Astrocyte (in vitro differentiated cells and primary cell): ENCODE measurements around the gene RIPK1. TPM values are rescaled to one million over a fixed set of nuclear protein-coding genes. Genes with fewer than 3 reads are reported as not detected.

Experiments used
- DNase-seq: peaks from one replicate; pipeline ENCODE4 v3.0.0-alpha.2; 2010; ENCODE audit warnings: low read depth
- FAIRE-seq: peaks from 2 replicates; lab custom pipeline; 2011; peaks lifted over from hg19 to GRCh38; lab: Jason Lieb, UNC
- H2AFZ ChIP-seq: 2 replicates; pipeline ENCODE4 v1.6.0; 2012; ENCODE audit warnings: low read depth, low read length, inconsistent platforms
- H3K27ac ChIP-seq: 2 replicates; pipeline ENCODE4 v1.5.1; 2011; ENCODE audit warnings: low read depth, low read length, inconsistent platforms
- H3K27me3 ChIP-seq: 2 replicates; pipeline ENCODE4 v1.6.0; 2011; ENCODE audit warnings: low read length, inconsistent platforms; ENCODE audit not compliant: insufficient read depth
- H3K36me3 ChIP-seq: 2 replicates; pipeline ENCODE4 v1.5.1; 2011; ENCODE audit warnings: low read length, inconsistent platforms; ENCODE audit not compliant: insufficient read depth
- H3K4me1 ChIP-seq: 2 replicates; pipeline ENCODE4 v1.5.1; 2011; ENCODE audit warnings: low read length, inconsistent platforms; ENCODE audit not compliant: insufficient read depth
- H3K4me2 ChIP-seq: 2 replicates; pipeline ENCODE4 v1.6.0; 2012; ENCODE audit warnings: low read length, inconsistent platforms
- H3K4me3 ChIP-seq: 2 replicates; pipeline ENCODE4 v1.5.1; 2011; ENCODE audit warnings: low read depth, mild to moderate bottlenecking, low read length, inconsistent platforms; ENCODE audit not compliant: insufficient read depth
- H3K79me2 ChIP-seq: 2 replicates; pipeline ENCODE4 v1.6.0; 2012; ENCODE audit warnings: mild to moderate bottlenecking, low read length, inconsistent platforms; ENCODE audit not compliant: insufficient read depth
- H3K9ac ChIP-seq: 2 replicates; pipeline ENCODE4 v1.6.0; 2012; ENCODE audit warnings: mild to moderate bottlenecking, low read length, inconsistent platforms
- H3K9me3 ChIP-seq: 2 replicates; pipeline ENCODE4 v1.5.1; 2012; ENCODE audit warnings: low read depth, mild to moderate bottlenecking, low read length, inconsistent platforms; ENCODE audit not compliant: insufficient read depth
- H4K20me1 ChIP-seq: 2 replicates; pipeline ENCODE4 v1.6.0; 2012; ENCODE audit warnings: low read length, inconsistent platforms; ENCODE audit not compliant: insufficient read depth
- H3K27ac Mint-ChIP-seq: one replicate; pipeline ENCODE4 v1.8.0; 2021; ENCODE audit warnings: mild to moderate bottlenecking, mixed read lengths; ENCODE audit not compliant: unreplicated experiment
- H3K27me3 Mint-ChIP-seq: one replicate; pipeline ENCODE4 v1.8.0; 2021; ENCODE audit warnings: low read depth, mixed read lengths; ENCODE audit not compliant: unreplicated experiment
- H3K36me3 Mint-ChIP-seq: one replicate; pipeline ENCODE4 v1.8.0; 2021; ENCODE audit warnings: low read depth, mixed read lengths; ENCODE audit not compliant: unreplicated experiment
- H3K4me1 Mint-ChIP-seq: one replicate; pipeline ENCODE4 v1.8.0; 2021; ENCODE audit warnings: low read depth, mixed read lengths; ENCODE audit not compliant: unreplicated experiment
- H3K4me3 Mint-ChIP-seq: one replicate; pipeline ENCODE4 v1.8.0; 2021; ENCODE audit warnings: mild to moderate bottlenecking, moderate library complexity, mixed read lengths; ENCODE audit not compliant: unreplicated experiment
- H3K9me3 Mint-ChIP-seq: one replicate; pipeline ENCODE4 v1.8.0; 2021; ENCODE audit warnings: mild to moderate bottlenecking, mixed read lengths; ENCODE audit not compliant: unreplicated experiment
- EZH2 ChIP-seq: IDR thresholded peaks from 2 replicates; pipeline ENCODE4 v1.6.1; 2012; ENCODE audit warnings: mild to moderate bottlenecking, low read length, inconsistent platforms; ENCODE audit not compliant: insufficient read depth
- total RNA-seq: library from RNA; stranded (reverse); gene quantifications from 2 replicates; pipeline ENCODE4 v1.2.1, GENCODE V29; 2021
- TF ChIP-seq, protein P1 (sequence below): IDR thresholded peaks from 2 replicates; pipeline ENCODE4 v1.5.1; 2011; ENCODE audit warnings: low read depth, mild to moderate bottlenecking, inconsistent platforms, low read length, moderate library complexity; ENCODE audit not compliant: insufficient read depth

RIPK1 gene
- total RNA-seq, 1 donor from 2014 or later, result 21.9 TPM

DNA sequence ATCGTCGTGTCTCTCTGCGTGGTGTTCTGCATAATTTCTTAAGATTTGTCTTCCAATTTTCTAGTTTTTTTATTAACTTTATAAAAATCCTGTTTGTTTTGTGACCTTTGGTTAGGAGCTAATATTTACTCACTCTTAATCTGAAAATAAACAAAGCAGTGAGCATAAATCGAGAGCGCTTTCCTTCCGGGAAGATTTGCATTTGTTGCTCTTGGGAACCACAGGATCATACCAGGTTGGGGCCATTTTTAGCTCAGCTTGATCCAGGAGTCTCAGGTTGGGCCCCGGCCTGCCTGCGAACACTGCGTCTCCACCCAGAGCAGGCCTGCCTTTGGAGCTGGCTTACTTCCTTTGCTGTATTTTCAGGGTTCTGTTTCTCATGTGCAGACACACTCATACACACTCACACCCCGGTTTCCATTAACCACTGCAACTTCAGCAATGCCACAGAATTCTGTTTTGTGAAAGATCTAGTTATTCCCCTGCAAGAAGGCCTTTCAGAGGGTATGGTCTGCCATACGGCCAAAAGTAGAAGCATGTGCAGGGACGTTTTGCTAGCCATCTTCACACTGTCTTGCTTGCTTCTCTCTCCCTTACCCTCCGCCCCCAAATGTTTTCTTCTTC lies 67.5 kb downstream of the RIPK1 start:
- TF ChIP-seq EZH2, result no peak
- TF ChIP-seq, protein P1, sequence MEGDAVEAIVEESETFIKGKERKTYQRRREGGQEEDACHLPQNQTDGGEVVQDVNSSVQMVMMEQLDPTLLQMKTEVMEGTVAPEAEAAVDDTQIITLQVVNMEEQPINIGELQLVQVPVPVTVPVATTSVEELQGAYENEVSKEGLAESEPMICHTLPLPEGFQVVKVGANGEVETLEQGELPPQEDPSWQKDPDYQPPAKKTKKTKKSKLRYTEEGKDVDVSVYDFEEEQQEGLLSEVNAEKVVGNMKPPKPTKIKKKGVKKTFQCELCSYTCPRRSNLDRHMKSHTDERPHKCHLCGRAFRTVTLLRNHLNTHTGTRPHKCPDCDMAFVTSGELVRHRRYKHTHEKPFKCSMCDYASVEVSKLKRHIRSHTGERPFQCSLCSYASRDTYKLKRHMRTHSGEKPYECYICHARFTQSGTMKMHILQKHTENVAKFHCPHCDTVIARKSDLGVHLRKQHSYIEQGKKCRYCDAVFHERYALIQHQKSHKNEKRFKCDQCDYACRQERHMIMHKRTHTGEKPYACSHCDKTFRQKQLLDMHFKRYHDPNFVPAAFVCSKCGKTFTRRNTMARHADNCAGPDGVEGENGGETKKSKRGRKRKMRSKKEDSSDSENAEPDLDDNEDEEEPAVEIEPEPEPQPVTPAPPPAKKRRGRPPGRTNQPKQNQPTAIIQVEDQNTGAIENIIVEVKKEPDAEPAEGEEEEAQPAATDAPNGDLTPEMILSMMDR, result no peak
- Mint-ChIP-seq H3K27ac (no peak overlapping the region), H3K4me1 (peaks cover 18% of the 10 kb centered on the region), H3K4me3 (no peak overlapping the region), H3K36me3 (peaks cover 54% of the 10 kb centered on the region), H3K27me3 (no peaks in the 10 kb centered on the region), H3K9me3 (peaks cover 2% of the 10 kb centered on the region)
- no peak overlapping the region for H3K9ac ChIP-seq
- peaks cover 15% of the 10 kb centered on the region for H3K4me1 ChIP-seq
- H4K20me1 ChIP-seq, result no peaks in the 10 kb centered on the region
- no peaks in the 10 kb centered on the region for H3K9me3 ChIP-seq
- no peak overlapping the region for H3K4me2 ChIP-seq
- H3K27ac ChIP-seq, result no peak overlapping the region
- no peak overlapping the region for H3K4me3 ChIP-seq
- no peaks in the 10 kb centered on the region for H3K27me3 ChIP-seq
- H2AFZ ChIP-seq, result no peak overlapping the region
- peaks cover under 1% of the 10 kb centered on the region for H3K36me3 ChIP-seq
- no peaks in the 10 kb centered on the region for H3K79me2 ChIP-seq
- FAIRE-seq (no peak), DNase-seq (no peak)

GRCh38 chr6:3136292-3137011 lies 68.2 kb downstream of the RIPK1 start:
- no peak overlapping the region for H3K9ac ChIP-seq
- no peak overlapping the region for H3K4me3 ChIP-seq
- no peak overlapping the region for H3K4me2 ChIP-seq
- H3K9me3 ChIP-seq, result no peaks in the 10 kb centered on the region
- H3K79me2 ChIP-seq, result no peaks in the 10 kb centered on the region
- H3K4me1 ChIP-seq, result peaks cover 15% of the 10 kb centered on the region
- H3K9me3 Mint-ChIP-seq, result peaks cover 2% of the 10 kb centered on the region
- H3K27ac Mint-ChIP-seq, result no peak overlapping the region
- DNase-seq, result no peak
- H3K36me3 Mint-ChIP-seq, result peaks cover 50% of the 10 kb centered on the region
- TF ChIP-seq, protein P1, result no peak
- TF ChIP-seq EZH2, result no peak
- H3K27ac ChIP-seq, result no peak overlapping the region
- H3K36me3 ChIP-seq, result peaks cover 4% of the 10 kb centered on the region
- no peak for FAIRE-seq
- H3K4me1 Mint-ChIP-seq, result peaks cover 18% of the 10 kb centered on the region
- no peaks in the 10 kb centered on the region for H3K27me3 Mint-ChIP-seq
- H4K20me1 ChIP-seq, result no peaks in the 10 kb centered on the region
- H2AFZ ChIP-seq, result no peak overlapping the region
- no peaks in the 10 kb centered on the region for H3K27me3 ChIP-seq
- no peak overlapping the region for H3K4me3 Mint-ChIP-seq
